GM19043 (cell line): ENCODE results near the gene IFT88.

Source experiments
- ATAC-seq: cut with Tn5 transposase; IDR thresholded peaks from one replicate; pipeline ENCODE4 v1.9.1; 2021; ENCODE audit warnings: low read depth; ENCODE audit not compliant: unreplicated experiment

IFT88 gene

DNA sequence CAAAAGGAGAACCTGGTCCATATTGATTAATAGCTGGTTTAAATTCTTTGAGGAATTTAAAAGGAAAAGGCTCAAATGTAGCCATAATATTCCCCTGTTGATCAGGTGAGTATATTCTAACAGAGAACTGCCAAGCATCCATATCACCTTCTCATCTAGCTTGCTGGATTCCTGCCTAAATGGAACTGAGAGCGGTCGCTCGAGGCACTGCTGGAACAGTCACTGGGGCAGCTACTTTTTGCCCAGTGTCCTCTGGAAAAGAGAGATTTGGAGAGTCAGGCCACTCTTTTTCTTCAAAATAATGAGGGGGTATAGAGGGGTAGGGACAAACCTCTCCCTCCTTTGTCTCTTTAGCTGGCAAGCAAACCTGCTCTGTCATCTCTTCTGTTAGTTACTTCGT lies 117.1 kb downstream of the IFT88 start:
- no peak for ATAC-seq

DNA sequence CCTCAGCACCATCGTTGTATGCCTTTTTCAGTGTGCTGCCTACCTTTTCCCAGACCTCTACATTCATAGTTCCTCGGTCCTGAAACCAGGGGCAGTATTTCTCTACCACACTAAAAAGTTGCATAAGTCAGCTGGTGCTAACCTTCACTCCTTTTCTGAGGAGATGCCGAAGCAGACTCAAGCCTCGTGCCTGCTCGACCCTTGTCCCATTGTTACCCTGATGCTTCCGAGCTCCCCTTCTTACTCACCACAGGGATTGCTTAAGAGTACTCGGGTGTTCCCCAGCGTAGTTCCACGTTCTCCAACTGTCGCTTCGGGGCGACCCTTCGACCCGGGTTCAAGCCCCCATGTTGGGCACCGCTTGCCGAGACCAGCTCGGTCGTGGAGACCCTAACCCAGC lies 117.6 kb downstream of the IFT88 start:
- ATAC-seq = no peak

- no peak for ATAC-seq
Observed at GRCh38 chr13:20685092-20685491, 118.1 kb downstream of the IFT88 start.

DNA sequence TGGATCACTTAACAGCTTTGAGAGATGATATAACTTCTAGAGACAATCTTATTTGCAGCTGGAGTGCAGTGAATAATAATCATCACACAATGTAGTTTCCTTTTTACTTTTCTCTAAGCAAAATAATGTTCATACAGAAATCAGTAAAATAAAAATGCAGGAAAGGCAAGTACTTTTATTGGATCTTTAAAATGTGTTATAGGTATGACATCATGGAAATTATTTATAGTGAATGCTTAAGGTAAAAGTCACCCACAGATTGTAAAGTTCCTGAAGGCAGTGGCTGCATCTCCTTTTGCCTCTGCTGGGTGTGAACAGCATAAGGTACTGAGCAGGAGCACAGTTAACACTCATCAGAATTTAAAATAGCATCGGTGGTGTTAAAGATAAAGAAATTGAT lies 119.2 kb downstream of the IFT88 start:
- ATAC-seq = no peak

GRCh38 chr13:20686863-20687579 lies 120.1 kb downstream of the IFT88 start:
- ATAC-seq = no peak

DNA sequence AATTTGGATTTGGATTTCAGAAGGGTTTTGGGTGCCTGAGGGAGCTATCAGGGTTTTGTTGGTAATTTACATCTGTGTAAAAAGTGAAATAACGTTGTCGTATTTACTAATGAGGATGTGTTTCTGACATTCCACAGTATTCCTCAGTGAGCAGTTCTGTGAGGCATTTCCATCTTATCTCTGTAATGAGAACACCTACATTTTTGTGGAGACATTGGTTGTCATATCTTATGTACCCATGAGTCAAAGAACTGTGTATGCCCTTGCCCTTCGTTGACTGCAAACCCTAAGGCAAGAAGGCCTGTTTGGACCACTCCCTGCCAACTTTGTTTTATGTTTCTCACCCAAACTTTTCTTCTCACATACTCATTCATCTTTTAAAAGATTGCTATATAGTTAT lies 122.3 kb downstream of the IFT88 start:
- ATAC-seq = no peak

- ATAC-seq = no peak
Observed at GRCh38 chr13:20691616-20692015, 124.7 kb downstream of the IFT88 start.

DNA sequence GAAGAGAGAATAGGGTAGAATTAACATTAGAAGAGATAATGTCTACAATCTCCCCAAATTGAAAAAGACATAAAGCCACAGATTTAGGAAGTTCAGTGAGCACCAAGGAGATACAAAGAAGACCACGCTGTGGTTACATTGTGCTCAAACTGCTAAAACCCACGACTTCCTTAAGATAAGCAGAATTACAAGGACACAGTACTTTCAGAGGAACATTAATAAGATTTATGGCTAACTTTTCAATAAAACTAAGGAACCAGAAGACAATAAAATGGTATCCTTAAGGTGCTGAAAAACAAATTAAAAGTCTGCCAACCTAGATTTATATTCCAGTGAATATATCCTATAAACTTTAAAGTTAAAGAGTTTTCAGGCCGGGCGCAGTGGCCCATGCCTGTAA lies 129.1 kb downstream of the IFT88 start:
- ATAC-seq = no peak

DNA sequence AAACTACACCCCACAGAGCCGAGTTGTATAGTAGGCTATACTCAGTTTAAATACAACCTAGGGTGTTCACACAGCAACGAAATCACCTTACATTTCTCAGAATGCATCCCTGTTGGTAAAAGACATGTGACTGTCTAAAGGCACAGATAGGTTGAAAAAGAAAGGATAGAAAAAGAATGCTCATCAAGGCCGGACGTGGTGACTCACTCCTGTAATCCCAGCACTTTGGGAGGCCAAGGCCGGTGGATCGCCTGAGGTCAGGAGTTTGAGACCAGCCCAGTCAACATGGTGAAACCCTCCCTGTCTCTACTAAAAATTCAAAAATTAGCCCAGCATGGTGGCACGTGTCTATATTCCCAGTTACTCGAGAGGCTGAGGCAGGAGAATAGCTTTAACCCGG lies 132.8 kb downstream of the IFT88 start:
- ATAC-seq = no peak

- no peak for ATAC-seq
Observed at GRCh38 chr13:20700288-20700687, 133.3 kb downstream of the IFT88 start.

- no peak for ATAC-seq
Observed at GRCh38 chr13:20701461-20701860, 134.5 kb downstream of the IFT88 start.

DNA sequence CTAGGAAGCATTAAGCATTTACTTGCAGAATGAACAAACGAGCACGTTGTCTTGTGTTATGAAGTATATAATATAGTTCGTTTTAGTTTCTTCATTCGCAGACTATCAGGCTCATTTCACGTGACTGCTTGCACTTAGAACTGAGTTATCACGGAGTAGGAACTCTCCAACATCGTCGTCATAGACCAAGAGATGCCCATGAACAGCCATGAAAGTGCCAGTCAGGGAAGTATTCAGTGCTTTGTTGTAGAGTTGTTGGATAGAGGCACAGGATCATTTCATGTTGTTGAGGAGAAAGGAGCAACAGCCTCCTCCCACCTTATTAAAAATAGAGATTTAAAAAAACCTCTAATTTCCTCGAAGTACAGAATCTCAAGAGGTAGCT lies 135.6 kb downstream of the IFT88 start:
- no peak for ATAC-seq

DNA sequence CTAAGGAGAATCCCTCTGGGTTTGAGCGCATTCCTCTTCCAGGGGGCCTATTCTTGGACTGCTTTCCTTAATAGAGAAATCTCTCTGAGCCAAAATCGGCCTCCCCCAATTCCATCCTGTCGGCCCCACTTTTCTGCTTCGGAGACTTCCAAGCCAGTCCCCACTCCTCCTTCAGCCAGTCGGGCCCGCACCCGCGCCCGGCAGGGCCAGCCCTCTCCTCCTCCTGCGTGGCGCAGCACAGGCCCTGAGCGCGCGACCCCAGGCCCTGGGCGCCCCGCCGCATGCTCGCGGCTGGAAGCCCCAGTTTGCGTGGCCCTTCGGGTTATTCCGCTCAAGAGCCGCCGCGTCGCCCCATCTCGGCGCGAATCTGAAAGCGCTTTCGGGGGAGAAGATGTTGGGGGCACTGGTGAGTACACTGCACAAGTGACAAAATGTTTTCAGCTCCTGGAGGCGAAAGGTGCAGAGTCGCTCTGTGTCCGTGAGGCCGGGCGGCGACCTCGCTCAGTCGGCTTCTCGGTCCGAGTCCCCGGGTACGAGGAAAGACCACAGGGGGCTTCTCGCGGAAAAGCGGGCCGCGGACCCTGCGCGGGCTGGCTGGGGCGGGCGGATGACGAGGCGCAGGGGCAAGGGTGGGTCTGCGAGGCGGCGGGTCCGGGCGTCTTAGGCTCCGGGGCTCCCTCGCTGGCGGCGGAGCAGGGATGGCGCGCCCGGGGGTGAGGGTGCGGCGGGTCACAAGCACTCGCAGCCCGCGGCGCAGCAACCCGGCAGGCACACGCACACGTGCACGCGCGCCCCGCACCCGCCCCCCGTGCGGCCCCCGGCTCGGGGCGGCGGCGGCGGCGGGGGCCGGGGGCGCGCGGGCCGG lies 136.2 kb downstream of the IFT88 start, which contains the start of gene IL17D:
IL17D (plus strand) TSS at position 785 of the 865 bp plus-strand sequence. CDS start 303 bp downstream, outside the sequence.
- ATAC-seq = peak; percentile 10

GRCh38 chr13:20703780-20704458 lies 137.0 kb downstream of the IFT88 start:
- ATAC-seq = peak; percentile 84

DNA sequence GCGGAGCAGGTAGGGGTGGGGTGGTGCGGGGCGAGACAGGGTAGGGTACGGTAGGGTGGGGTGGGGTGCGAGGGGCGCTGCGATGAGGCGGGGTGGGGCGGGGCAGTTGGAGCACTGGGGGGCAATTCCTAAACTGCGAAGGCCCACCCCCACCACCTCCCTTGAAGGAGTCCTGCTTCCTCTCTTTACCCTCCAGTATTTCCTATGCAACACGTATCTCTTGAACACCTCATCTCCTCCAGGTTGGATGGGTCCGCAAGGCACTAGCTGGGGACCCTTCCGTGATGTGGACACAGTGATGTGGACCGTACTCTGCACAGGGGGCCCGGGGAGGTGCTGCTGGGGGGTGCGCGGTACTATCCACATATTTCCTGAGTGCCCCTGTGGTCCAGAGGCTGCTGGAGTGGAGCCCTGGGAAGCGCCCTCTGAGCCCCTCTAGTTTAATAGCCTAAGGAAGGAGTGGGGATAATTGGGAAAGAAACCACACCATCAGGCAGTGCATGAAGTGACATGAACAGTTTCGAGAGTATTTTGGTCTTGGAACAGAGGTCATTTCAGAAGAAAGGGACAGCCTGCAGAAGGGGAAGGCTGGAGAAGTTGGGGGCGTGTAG lies 137.6 kb downstream of the IFT88 start:
- ATAC-seq = no peak

- no peak for ATAC-seq
Observed at GRCh38 chr13:20706661-20707060, 139.7 kb downstream of the IFT88 start.

- ATAC-seq = no peak
Observed at GRCh38 chr13:20708216-20708615, 141.3 kb downstream of the IFT88 start.

DNA sequence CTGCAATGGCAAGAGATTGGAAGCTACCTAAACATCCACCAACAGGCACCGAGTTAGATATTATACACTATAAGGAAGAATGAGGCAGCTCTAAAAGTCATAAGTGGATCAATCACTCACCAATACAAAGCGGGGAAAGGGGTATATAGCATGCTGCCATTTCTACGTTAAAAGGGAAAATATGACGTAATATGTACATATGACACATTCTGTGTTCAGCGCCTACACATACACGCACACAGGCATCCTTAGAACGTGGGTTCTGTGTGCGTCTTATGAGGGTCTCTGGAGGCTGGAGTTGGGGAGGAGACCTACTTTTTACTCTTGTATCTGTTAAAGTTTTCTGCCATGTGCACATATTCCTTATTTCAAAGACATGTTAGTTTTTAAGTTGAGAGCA lies 142.4 kb downstream of the IFT88 start:
- no peak for ATAC-seq

GRCh38 chr13:20709782-20710181 lies 142.8 kb downstream of the IFT88 start:
- no peak for ATAC-seq

DNA sequence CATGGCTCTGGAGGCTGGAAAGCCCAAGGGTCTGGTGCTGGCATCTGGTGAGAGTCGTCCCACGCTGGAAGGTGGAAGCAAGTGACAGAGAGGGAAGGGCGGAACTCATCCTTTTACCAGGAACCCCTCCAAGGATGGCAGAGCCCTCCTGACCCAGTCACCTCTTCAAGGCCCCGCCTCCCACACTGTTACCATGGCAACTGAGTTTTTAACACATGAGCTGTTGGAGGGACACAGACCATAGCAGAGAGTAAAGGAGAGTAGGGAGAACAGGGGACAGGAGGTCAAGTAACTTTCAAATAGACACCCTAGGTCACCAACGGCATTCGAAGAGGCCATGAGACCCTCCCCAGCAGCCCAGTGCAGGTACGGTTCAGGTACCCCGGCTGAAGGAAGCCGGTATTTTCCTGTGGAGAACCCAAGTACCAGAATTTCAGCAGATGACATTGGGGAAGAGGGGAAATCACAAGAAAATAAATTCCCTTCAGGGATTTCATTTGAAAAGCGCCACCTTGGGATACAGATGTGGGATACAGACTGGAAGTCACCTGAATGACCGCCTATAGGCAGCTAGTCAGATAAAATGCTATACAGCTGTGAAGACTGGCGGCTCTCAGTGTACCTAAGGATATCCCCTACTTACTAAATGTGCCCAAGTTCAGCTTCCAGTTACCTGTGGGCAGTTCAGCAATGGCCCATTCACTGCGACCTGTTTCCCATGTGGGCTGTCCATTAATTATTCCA lies 144.5 kb downstream of the IFT88 start:
- no peak for ATAC-seq
